ENCODE measurements around the gene LY6G5C. TPM values are rescaled to one million over a fixed set of nuclear protein-coding genes. Genes with fewer than 3 reads are reported as not detected.

LY6G5C gene
- total RNA-seq, 1 experiment from 2014 or later, result 0.62 TPM

DNA sequence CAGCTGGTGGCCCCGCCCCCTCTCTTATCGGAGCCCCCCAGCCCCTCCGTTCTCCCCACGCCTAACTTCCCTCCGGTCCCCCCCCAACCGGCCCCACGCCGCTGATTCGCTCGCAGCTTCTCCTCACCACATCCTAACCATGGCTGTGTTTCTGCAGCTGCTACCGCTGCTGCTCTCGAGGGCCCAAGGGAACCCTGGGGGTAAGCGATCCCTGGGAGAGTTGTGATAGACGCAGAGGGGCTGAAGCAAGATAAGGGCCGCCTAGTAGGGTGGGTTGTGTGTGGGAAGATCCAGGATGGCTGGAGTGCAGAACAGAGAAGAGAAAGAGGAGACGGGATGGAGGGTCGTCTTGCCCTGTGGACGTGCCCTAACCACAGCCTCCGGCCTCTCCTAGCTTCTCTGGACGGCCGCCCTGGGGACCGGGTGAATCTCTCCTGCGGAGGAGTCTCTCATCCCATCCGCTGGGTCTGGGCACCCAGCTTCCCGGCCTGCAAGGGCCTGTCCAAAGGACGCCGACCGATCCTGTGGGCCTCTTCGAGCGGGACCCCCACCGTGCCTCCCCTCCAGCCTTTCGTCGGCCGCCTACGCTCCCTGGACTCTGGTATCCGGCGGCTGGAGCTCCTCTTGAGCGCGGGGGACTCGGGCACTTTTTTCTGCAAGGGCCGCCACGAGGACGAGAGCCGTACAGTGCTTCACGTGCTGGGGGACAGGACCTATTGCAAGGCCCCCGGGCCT is 42.5 kb upstream of the LY6G5C start, which contains the start of gene MPIG6B:
Gene MPIG6B (plus strand): TSS at position 129 of the 735 bp plus-strand sequence. CDS start 11 bp downstream, at position 140.
- POLR2A ChIA-PET, result interaction anchor here (0.5 kb wide), 1 partner anchor 65 kb away, joined by 4 read pairs; no protein-coding TSS in a partner anchor
- DNase-seq (ENCODE audit: low read depth, low spot score) (no peak), ATAC-seq (no peak)
- Histone ChIP-seq H3K4me1 (ENCODE audit: control insufficient read depth, insufficient read depth, low read length) (0 out of 2 replicates have a peak, but pooled peaks cover under 1% of the 10 kb centered on the region), H3K9me3 (ENCODE audit: control insufficient read depth, insufficient read depth, low read depth, low read length) (no peaks in the 10 kb centered on the region), H3K27ac (ENCODE audit: low read length) (no peak within 1 kb of the TSS), H3K27me3 (ENCODE audit: control insufficient read depth, insufficient read depth, low read length) (no peaks in the 10 kb centered on the region), H3K36me3 (ENCODE audit: control insufficient read depth, insufficient read depth, low read length) (peaks cover 3% of the 10 kb centered on the region), H3K4me3 (ENCODE audit: low read depth in 2 of 2, low read length in 2 of 2) (no peak within 1 kb of the TSS)
- in situ Hi-C loops (cut with HindIII; ENCODE audit: low pct_unique_long_range_greater_than_20kb, low sequenced_read_pairs), result no loop called here
- CTCF ChIA-PET, result no interaction called here
- TF ChIP-seq REST (IDR thresholded peaks at IDR 0.05; ENCODE audit: insufficient read depth in 1 of 2, low read depth in 2 of 2, low read length in 1 of 2), result no peak
- no peak for TF ChIP-seq TCF7L2 (IDR thresholded peaks at IDR 0.05; ENCODE audit: low read depth, low read length)
- TF ChIP-seq POLR2AphosphoS5 (IDR thresholded peaks at IDR 0.05; ENCODE audit: low read depth, low read length), result no peak
- no peak for TF ChIP-seq CTCF (IDR thresholded peaks at IDR 0.05)
- TF ChIP-seq SIN3A (IDR thresholded peaks at IDR 0.05; ENCODE audit: borderline replicate concordance, insufficient read depth, low read depth, low read length), result no peak
- BruUV-seq (replicated peaks), result no TSS peak
- intact Hi-C loops (cut with micrococcal nuclease; ENCODE audit: unreplicated experiment), result no loop called here

DNA sequence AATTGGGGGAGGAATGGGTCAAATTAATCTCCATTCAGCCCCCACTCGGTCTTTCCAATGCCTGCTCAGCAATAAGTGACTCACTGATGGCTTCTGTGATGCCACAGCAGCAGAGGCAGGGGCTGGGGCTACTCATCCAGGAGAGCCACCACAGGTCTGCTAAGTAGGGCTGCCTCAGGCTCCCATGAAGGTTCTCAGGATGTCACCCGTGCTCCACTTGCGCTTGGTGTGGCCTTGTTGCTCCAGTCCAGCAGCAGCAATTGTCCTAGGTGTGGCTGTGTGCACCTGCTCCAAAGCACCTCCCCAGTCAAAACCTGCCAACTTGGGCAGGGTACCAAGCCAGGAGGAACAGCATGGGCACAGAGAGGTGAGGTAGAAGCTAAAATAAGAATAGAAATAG is 41.3 kb upstream of the LY6G5C start:
- no peak overlapping the region for H3K4me3 ChIP-seq (ENCODE audit: low read depth in 2 of 2, low read length in 2 of 2)
- ATAC-seq (no peak), DNase-seq (ENCODE audit: low read depth, low spot score) (no peak)
- no peaks in the 10 kb centered on the region for H3K9me3 ChIP-seq (ENCODE audit: control insufficient read depth, insufficient read depth, low read depth, low read length)
- no peaks in the 10 kb centered on the region for H3K4me1 ChIP-seq (ENCODE audit: control insufficient read depth, insufficient read depth, low read length)
- TF ChIP-seq POLR2AphosphoS5 (IDR thresholded peaks at IDR 0.05; ENCODE audit: low read depth, low read length), result no peak
- no peak for TF ChIP-seq TCF7L2 (IDR thresholded peaks at IDR 0.05; ENCODE audit: low read depth, low read length)
- no peak for TF ChIP-seq CTCF (IDR thresholded peaks at IDR 0.05)
- no peak for TF ChIP-seq REST (IDR thresholded peaks at IDR 0.05; ENCODE audit: insufficient read depth in 1 of 2, low read depth in 2 of 2, low read length in 1 of 2)
- no peak for TF ChIP-seq SIN3A (IDR thresholded peaks at IDR 0.05; ENCODE audit: borderline replicate concordance, insufficient read depth, low read depth, low read length)
- no TSS peak for BruUV-seq (replicated peaks)
- no peak overlapping the region for H3K27ac ChIP-seq (ENCODE audit: low read length)
- peaks cover 3% of the 10 kb centered on the region; the same call in 1 of the 2 replicates for H3K36me3 ChIP-seq (ENCODE audit: control insufficient read depth, insufficient read depth, low read length)
- intact Hi-C loops (cut with micrococcal nuclease; ENCODE audit: unreplicated experiment) (no loop called here), in situ Hi-C loops (cut with HindIII; ENCODE audit: low pct_unique_long_range_greater_than_20kb, low sequenced_read_pairs) (no loop called here)
- POLR2A ChIA-PET, result no interaction called here
- CTCF ChIA-PET, result no interaction called here
- H3K27me3 ChIP-seq (ENCODE audit: control insufficient read depth, insufficient read depth, low read length), result no peaks in the 10 kb centered on the region

Data from Panc1 (cell line).